DMS53 treated with DMSO at 0.1 percent for 48 hours (cell line): ENCODE results near the gene JSRP1.
A peak's percentile ranks its signal among the peaks of the same experiment; 100 is the strongest.
"Not testable (repeated sequence)": the region's sequence is repeated elsewhere in the genome, so short reads cannot be mapped to it uniquely, and the experiment has no call there.

Source experiments
- DNase-seq: peaks from one replicate; lab custom pipeline; 2025; ENCODE audit not compliant: unreplicated experiment; lab: John Stamatoyannopoulos, UW

Gene JSRP1

DNA sequence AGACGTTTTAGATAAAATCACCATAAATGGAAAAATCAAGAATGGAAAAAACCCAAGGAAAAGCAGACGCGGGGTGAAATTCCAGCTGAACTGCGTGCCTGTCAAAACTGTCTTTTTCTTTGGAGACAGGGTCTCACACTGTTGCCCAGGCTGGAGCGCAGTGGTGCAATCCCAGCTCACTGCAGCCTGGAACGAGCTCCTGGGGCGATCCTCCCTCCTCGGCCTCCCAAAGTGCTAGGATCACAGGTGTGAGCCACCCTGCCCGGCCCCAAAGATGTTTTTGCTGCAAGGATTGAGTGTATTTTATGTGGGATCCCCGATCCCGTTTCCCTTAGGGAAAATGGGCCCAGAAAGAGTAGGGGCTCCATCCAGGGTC is 26.6 kb upstream of the JSRP1 start:
- DNase-seq: no peak

GRCh38 chr19:2282062-2282861 is 26.0 kb upstream of the JSRP1 start, which contains the start of gene PEAK3:
Gene PEAK3 (minus strand): TSS chr19:2282175. CDS start chr19:2280931, 1,244 bp downstream.
- DNase-seq: no peak

GRCh38 chr19:2281265-2282061 is 25.2 kb upstream of the JSRP1 start:
- not testable (repeated sequence) for DNase-seq

GRCh38 chr19:2280633-2281264 is 24.5 kb upstream of the JSRP1 start:
- DNase-seq: no peak

- DNase-seq: no peak
Observed at GRCh38 chr19:2278459-2279158, 22.4 kb upstream of the JSRP1 start.

DNA sequence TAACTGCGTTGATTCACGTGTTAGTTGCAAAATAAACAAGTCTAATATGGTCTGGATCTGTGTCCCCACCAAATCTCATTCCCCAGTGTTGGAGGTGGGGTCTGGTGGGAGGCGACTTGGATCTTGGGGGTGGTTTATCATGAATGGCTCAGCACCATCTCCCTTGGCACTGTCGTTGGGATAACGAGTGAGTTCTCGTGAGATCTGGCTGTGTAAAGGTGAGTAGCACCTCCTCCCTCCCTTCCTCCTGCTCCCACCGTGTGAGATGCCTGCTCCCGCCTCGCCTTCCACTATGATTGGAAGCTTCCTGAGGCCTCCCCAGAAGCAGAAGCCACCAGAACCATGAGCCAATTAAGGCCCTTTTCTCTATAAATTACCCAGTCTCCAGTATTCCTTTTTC is 20.9 kb upstream of the JSRP1 start:
- DNase-seq: no peak

DNA sequence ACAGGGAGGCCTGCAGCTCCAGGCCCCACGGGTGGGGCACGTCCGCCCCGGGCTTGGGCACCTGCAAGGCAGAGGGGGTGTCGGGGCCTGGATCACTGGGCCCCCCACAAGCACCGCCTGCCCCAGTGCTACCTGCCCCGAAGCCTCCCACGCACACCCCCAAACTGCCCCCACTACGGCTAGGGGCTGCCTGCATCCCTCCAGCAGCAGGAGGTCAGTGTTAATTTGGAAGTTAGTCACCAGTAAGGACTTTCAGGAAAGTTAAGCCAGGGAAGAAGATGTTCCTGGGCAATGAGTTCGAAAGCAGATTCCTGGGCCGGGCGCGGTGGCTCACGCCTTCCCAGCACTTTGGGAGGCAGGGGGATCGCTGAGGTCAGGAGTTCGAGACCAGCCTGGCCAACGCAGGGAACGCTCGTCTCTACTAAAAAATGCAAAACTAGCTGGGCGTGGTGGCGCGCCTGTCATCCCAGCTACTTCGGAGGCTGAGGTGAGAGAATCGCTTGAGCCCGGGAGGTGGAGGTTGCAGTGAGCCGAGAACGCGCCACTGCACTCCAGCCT is 20.3 kb upstream of the JSRP1 start:
- no peak for DNase-seq

GRCh38 chr19:2275588-2276428 is 19.6 kb upstream of the JSRP1 start:
- DNase-seq: no peak

DNA sequence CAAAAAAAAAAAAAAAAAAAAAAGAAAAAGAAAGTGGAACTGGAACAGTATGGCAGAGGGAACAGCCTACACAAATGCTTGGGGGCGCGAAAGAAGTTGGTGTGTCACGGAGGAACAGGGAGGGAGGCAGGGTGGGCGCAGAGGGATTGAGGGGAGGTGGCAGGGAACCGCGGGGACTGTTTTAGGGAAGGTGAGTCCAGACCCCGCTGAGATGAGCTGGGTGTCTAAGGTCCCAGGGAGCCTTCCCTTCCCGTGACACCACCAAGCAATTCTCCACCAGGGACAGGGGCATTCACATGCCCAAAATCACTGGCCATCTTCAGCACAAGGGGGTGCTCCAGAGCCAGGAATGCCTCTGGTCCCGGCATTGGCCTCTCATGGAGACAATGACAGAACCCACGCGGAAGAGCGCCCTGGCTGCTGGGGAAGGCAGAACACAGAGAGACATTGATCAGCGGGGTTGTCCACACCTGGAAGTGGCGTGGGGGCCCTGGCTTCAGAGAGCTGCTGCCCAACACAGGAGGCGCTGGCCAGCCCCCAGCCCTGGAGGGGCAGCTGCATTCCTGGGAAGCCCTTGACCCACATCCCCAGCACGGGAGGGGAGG is 18.8 kb upstream of the JSRP1 start:
- peak; percentile 22 for DNase-seq

- no peak for DNase-seq
Observed at GRCh38 chr19:2274185-2274711, 18.0 kb upstream of the JSRP1 start.

- no peak for DNase-seq
Observed at GRCh38 chr19:2273356-2274184, 17.4 kb upstream of the JSRP1 start.

DNA sequence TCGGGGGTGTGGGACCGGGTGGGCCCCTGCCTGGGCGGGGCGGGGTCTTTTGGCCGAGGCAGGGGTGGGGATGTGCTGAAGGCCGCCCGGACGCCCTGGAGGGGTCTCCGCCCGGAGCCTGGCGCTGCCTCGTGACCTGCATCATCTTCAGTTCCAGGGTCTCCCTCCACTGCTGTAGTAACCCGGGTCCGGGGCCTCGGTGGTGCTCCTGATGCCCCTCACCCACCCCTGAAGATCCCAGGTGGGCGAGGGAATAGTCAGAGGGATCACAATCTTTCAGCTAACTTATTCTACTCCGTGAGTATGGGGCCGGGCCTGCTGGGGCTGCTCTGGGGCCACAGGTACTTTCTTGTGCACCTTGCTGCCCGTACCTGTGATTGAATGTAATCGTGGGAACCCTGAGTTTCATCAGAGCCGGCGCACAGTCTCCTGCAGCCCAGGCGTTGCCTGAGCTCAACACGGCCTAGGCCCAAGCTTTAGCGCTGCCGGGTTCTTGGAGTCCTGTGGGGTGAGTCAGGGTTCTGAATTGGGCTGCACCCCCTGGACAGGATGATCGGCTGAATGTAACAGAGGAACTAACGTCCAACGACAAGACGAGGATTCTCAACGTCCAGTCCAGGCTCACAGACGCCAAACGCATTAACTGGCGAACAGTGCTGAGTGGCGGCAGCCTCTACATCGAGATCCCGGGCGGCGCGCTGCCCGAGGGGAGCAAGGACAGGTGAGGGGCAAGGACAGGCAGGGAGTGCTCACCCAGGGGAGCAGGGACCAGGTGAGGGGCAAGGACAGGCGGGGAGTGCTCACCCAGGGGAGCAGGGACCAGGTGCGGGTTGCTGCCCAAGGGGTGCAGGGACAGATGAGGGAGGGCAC is 15.3 kb upstream of the JSRP1 start:
- no peak for DNase-seq

GRCh38 chr19:2270423-2271233 is 14.4 kb upstream of the JSRP1 start:
- DNase-seq: no peak

DNA sequence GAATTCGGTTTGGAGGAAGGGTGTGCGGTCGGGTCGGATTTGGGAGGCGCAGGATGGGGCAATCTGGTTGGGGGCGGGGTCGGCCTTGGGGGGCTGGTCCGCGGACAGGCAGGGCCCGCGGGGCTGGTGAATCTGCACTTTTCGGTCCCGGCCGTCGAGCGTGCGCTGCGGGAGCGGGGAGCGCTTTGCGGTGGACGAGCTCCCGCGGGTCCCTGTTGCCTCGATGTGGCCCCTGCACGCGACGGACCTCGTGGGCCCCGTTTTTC is 13.9 kb upstream of the JSRP1 start:
- no peak for DNase-seq

DNA sequence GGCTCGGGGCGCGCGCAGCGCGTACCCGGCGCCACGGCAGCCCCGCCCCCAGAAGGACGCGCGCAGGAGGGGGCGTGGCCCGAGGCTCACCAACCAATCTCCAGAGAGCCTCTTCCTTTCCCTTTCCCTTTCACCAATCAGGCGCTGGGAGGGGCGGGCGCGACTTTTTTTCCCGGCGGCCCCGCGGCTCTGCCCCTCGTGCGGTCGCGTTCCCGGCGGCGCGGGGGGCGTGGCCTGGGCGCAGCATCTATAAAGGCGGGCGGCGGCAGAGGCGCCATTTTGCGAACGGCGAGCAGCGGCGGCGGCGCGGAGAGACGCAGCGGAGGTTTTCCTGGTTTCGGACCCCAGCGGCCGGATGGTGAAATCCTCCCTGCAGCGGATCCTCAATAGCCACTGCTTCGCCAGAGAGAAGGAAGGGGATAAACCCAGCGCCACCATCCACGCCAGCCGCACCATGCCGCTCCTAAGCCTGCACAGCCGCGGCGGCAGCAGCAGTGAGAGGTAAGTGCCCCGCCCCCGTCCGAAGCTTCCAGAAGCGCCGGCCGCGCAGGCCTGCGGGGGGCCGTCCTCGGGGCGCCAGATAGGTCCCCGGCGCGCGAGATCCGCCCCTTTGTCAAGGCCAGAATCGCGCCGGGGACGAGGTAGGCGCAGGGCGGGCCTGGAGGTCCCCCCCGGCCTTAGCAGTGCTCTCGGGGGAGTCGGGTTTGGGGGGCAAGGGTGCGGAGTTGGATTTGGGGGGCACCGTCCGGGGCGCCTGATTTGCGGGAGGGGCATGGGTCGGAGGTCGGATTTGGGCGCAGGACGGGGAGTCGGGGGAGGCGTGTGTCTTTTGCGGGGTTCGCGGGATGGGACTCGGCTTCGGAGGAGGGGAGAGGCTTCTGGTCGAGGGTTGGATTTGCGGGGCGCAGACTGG is 13.3 kb upstream of the JSRP1 start:
- DNase-seq: peak; percentile 73

DNA sequence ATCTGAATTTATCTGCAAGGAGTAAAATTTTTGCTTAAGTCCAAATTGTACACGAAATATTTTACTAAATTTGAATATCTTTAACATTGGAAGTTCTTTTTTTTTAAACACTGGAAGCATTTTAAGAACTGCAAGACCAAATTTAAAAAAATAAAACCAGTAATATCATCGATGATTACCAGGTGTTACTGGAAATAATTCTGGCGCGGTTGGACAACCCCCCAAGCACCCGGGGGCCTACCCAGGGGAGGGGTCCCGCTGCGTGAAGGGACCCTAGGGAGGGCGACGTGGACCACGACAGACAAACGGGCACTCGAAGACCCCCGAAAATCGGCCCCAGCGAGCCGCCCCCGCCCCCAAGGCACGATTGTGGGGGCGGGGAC is 12.6 kb upstream of the JSRP1 start:
- DNase-seq: no peak
